ENCODE data around the gene PHC1. TPM values are rescaled to one million over a fixed set of nuclear protein-coding genes. Genes with fewer than 3 reads are reported as not detected.

PHC1 gene
- total RNA-seq, 4 donors from 2014 or later, result 28.8 to 87.0 (median 37.6) TPM

DNA sequence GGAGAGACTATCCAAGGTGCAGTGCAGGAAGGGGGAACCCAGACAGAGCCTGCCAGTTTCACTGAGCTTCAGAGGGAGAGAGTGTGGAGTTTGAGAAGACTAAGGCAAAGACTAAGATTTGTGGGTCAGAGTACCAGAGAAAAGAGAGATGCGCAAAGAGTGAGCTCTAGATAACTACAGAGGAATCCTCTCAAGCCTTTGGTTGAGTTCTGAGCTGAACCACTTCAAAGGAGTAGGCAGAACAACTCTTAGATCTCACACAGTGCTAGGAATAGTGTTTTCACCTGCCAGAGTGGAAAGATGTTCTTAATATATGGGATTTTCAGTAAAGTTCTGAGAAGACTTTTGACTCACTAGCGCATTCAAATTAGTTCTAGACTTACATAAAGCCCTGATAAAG lies 45.9 kb downstream of the PHC1 start:
- H3K36me3 ChIP-seq, result peaks cover 0 to 23% (median 0%) of the 10 kb centered on the region in 3 donors
- no peaks in the 10 kb centered on the region for H3K4me1 ChIP-seq
- 90 to 97% methylated on average over 2 of the region's 2 CpGs for WGBS, 2 donors
- no peak for TF ChIP-seq EP300 (IDR thresholded peaks at IDR 0.05)
- no peak for TF ChIP-seq CTCF (IDR thresholded peaks at IDR 0.05)
- TF ChIP-seq POLR2A (IDR thresholded peaks at IDR 0.05), result no peak
- peaks cover 0 to 9% (median 0%) of the 10 kb centered on the region in 4 donors for H3K9me3 ChIP-seq
- no peak overlapping the region for H3K4me3 ChIP-seq
- no peaks in the 10 kb centered on the region for H3K27me3 ChIP-seq
- DNase-seq (ENCODE audit: low spot score in 2 of 2), result no peak
- H3K27ac ChIP-seq, result no peak overlapping the region

- Histone ChIP-seq H3K9me3 (peaks cover 0 to 56% (median 13%) of the 10 kb centered on the region in 4 donors), H3K4me3 (no peak overlapping the region)
- no peak for DNase-seq (ENCODE audit: low spot score in 2 of 2)
These were observed 54.5 kb downstream of the PHC1 start for GRCh38 chr12:8968761-8969160.

GRCh38 chr12:8969861-8970411 lies 55.6 kb downstream of the PHC1 start:
- Histone ChIP-seq H3K9me3 (peaks cover 0 to 65% (median 13%) of the 10 kb centered on the region in 4 donors), H3K4me1 (no peaks in the 10 kb centered on the region), H3K36me3 (no peaks in the 10 kb centered on the region), H3K4me3 (no peak overlapping the region), H3K27ac (no peak overlapping the region), H3K27me3 (no peaks in the 10 kb centered on the region)
- TF ChIP-seq CTCF (IDR thresholded peaks at IDR 0.05), result no peak
- no peak for TF ChIP-seq EP300 (IDR thresholded peaks at IDR 0.05)
- TF ChIP-seq POLR2A (IDR thresholded peaks at IDR 0.05), result no peak
- no peak for DNase-seq (ENCODE audit: low spot score in 2 of 2)
- WGBS, 2 donors, result 76 to 82% methylated on average over 2 of the region's 2 CpGs

More at GRCh38 chr12:8968761-8969160, 54.5 kb downstream of the PHC1 start:
- H3K4me1 ChIP-seq, result no peaks in the 10 kb centered on the region
- no peaks in the 10 kb centered on the region for H3K27me3 ChIP-seq
- no peaks in the 10 kb centered on the region for H3K36me3 ChIP-seq
- no peak overlapping the region for H3K27ac ChIP-seq
- TF ChIP-seq CTCF (IDR thresholded peaks at IDR 0.05) (no peak), POLR2A (IDR thresholded peaks at IDR 0.05) (no peak), EP300 (IDR thresholded peaks at IDR 0.05) (no peak)

DNA sequence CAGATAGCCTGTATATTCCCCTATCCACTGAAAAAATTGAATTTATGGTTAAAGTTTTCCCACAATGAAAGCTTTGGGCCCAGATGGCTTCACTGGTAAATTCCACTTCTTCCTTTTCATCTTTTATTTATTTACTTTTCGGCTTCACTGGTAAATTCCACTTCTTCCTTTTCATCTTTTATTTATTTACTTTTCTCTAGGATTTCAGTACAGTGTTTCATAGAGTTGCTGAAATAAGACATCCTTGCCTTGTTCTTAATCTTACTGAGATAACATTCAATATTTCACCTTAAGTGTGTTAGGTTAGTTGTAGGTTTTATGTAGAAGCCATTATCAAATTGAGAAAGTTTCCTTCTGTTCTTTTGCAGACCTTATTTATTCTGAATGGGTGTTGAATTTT lies 56.1 kb downstream of the PHC1 start:
- Histone ChIP-seq H3K27me3 (no peaks in the 10 kb centered on the region), H3K4me1 (no peaks in the 10 kb centered on the region), H3K27ac (no peak overlapping the region), H3K4me3 (no peak overlapping the region), H3K9me3 (peaks cover 0 to 65% (median 13%) of the 10 kb centered on the region in 4 donors), H3K36me3 (peaks cover 0 to 2% (median 0%) of the 10 kb centered on the region in 3 donors)
- DNase-seq (ENCODE audit: low spot score in 2 of 2), result no peak
- WGBS, 2 donors, result 84 to 89% methylated on average over 1 of the region's 1 CpG
- TF ChIP-seq CTCF (IDR thresholded peaks at IDR 0.05) (no peak), EP300 (IDR thresholded peaks at IDR 0.05) (no peak), POLR2A (IDR thresholded peaks at IDR 0.05) (no peak)

DNA sequence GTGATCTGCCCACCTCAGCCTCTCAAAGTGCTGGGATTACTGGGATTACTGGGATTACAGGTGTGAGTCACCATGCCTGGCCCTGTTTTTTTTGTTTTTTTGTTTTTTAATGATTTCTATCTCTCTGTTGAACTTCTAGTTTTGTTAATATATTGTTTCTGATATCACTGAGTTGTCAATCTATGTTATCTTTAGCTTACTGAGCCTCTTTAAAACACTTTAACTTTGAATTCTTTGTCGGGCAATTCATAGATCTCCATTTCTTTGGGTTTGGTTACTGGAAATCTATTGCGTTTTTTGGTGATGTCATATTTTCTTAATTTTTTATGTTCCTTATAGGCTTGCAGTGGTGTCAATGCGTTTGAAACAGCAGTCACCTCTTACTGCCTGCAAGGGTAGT lies 65.8 kb downstream of the PHC1 start:
- TF ChIP-seq EP300 (IDR thresholded peaks at IDR 0.05) (no peak), CTCF (IDR thresholded peaks at IDR 0.05) (no peak), POLR2A (IDR thresholded peaks at IDR 0.05) (no peak)
- no peaks in the 10 kb centered on the region for H3K4me1 ChIP-seq
- 92 to 93% methylated on average over 3 of the region's 3 CpGs for WGBS, 2 donors
- H3K9me3 ChIP-seq, result peaks cover 0 to 42% (median 5%) of the 10 kb centered on the region in 4 donors
- DNase-seq (ENCODE audit: low spot score in 2 of 2), result no peak
- no peak overlapping the region for H3K4me3 ChIP-seq
- peaks cover 0 to 20% (median 0%) of the 10 kb centered on the region in 3 donors for H3K36me3 ChIP-seq
- H3K27me3 ChIP-seq, result no peaks in the 10 kb centered on the region
- no peak overlapping the region for H3K27ac ChIP-seq
